ENCODE measurements around the gene ECM2.

ECM2 gene

GRCh38 chr9:92543972-92544371 lies 8.2 kb upstream of the ECM2 start:
- H3K4me3 ChIP-seq (ENCODE audit: low read length): no peak overlapping the region
- no peak for TF ChIP-seq CTCF (conservative IDR thresholded peaks at IDR 0.05; ENCODE audit: low read length)
- no peak for DNase-seq (ENCODE audit: low read depth)

- DNase-seq (ENCODE audit: low read depth): peak; percentile 94
- no peak overlapping the region for H3K4me3 ChIP-seq (ENCODE audit: low read length)
- TF ChIP-seq CTCF (conservative IDR thresholded peaks at IDR 0.05; ENCODE audit: low read length): no peak
Observed at GRCh38 chr9:92538541-92538940, 2.8 kb upstream of the ECM2 start.

- no peak for DNase-seq (ENCODE audit: low read depth)
- no peak for TF ChIP-seq CTCF (conservative IDR thresholded peaks at IDR 0.05; ENCODE audit: low read length)
- peak overlapping the region; percentile 51 for H3K4me3 ChIP-seq (ENCODE audit: low read length)
Observed at GRCh38 chr9:92534674-92535073, 1.1 kb downstream of the ECM2 start.

- no peak for TF ChIP-seq CTCF (conservative IDR thresholded peaks at IDR 0.05; ENCODE audit: low read length)
- H3K4me3 ChIP-seq (ENCODE audit: low read length): no peak overlapping the region
- DNase-seq (ENCODE audit: low read depth): no peak
Observed at GRCh38 chr9:92534204-92534603, 1.6 kb downstream of the ECM2 start.

- no peak overlapping the region for H3K4me3 ChIP-seq (ENCODE audit: low read length)
- no peak for TF ChIP-seq CTCF (conservative IDR thresholded peaks at IDR 0.05; ENCODE audit: low read length)
- DNase-seq (ENCODE audit: low read depth): no peak
Observed at GRCh38 chr9:92530893-92531292, 4.9 kb downstream of the ECM2 start.

- DNase-seq (ENCODE audit: low read depth): no peak
- TF ChIP-seq CTCF (conservative IDR thresholded peaks at IDR 0.05; ENCODE audit: low read length): no peak
- H3K4me3 ChIP-seq (ENCODE audit: low read length): no peak overlapping the region
Observed at GRCh38 chr9:92529124-92529523, 6.7 kb downstream of the ECM2 start.

- TF ChIP-seq CTCF (conservative IDR thresholded peaks at IDR 0.05; ENCODE audit: low read length): no peak
Observed at GRCh38 chr9:92528522-92528849, 7.3 kb downstream of the ECM2 start.

More at GRCh38 chr9:92528522-92528849, 7.3 kb downstream of the ECM2 start:
- no peak overlapping the region for H3K4me3 ChIP-seq (ENCODE audit: low read length)
- no peak for DNase-seq (ENCODE audit: low read depth)
